GF-D8 (cell line): Measurements from ENCODE around the gene GJD2.

Experiments
- DNase-seq: peaks from one replicate; lab custom pipeline; 2025; lab: John Stamatoyannopoulos, UW

The GJD2 gene

GRCh38 chr15:34724481-34724880 is 30.3 kb downstream of the GJD2 start:
- DNase-seq, result no peak

- no peak for DNase-seq
Observed at GRCh38 chr15:34722439-34722836, 32.4 kb downstream of the GJD2 start.

- DNase-seq, result no peak
Observed at GRCh38 chr15:34721802-34722438, 32.9 kb downstream of the GJD2 start.

GRCh38 chr15:34721157-34721801 is 33.5 kb downstream of the GJD2 start:
- DNase-seq, result no peak

- no peak for DNase-seq
Observed at GRCh38 chr15:34719695-34720094, 35.1 kb downstream of the GJD2 start.

GRCh38 chr15:34718681-34719665 is 35.8 kb downstream of the GJD2 start:
- DNase-seq, result no peak

- no peak for DNase-seq
Observed at GRCh38 chr15:34717729-34718128, 37.1 kb downstream of the GJD2 start.

- no peak for DNase-seq
Observed at GRCh38 chr15:34716111-34716510, 38.7 kb downstream of the GJD2 start.

- no peak for DNase-seq
Observed at GRCh38 chr15:34714476-34715121, 40.2 kb downstream of the GJD2 start.

- DNase-seq, result no peak
Observed at GRCh38 chr15:34713635-34714034, 41.2 kb downstream of the GJD2 start.

- no peak for DNase-seq
Observed at GRCh38 chr15:34709866-34710265, 44.9 kb downstream of the GJD2 start.

GRCh38 chr15:34708422-34708821 is 46.4 kb downstream of the GJD2 start:
- DNase-seq, result no peak

GRCh38 chr15:34701536-34701935 is 53.3 kb downstream of the GJD2 start:
- DNase-seq, result no peak
